HepG2 (cell line): ENCODE measurements around the gene GLDN. TPM values are rescaled to one million over a fixed set of nuclear protein-coding genes. Genes with fewer than 3 reads are reported as not detected.

Experiments
- ATAC-seq: fragments of 200-7000 bp; cut with Tn5 transposase; 3 replicates; pipeline ENCODE4 v1.9.1; 2020; ENCODE audit warnings: mild to moderate bottlenecking, moderate library complexity
- BruUV-seq: library from RNA; stranded (reverse); fragments of 400-500 nt; replicated peaks from 2 replicates; lab custom pipeline; 2021; lab: Mats Ljungman, UMichigan
- CTCF ChIA-PET: fragments of 300-600 bp; formaldehyde crosslinking; extraction: SDS; loops from one replicate; lab custom pipeline; 2021; ENCODE audit warnings: low total read pairs, inconsistent platforms, low intra/inter-chr PET ratio; lab: Yijun Ruan, JAX
- POLR2A ChIA-PET: fragments of 350-600 bp; sonication (Branson Sonifier 250); formaldehyde crosslinking; loops from one replicate; lab custom pipeline; 2020; ENCODE audit warnings: antibody characterized with exemption, inconsistent platforms; lab: Yijun Ruan, JAX
- DNase-seq: peaks from one replicate; pipeline ENCODE4 v3.0.0-alpha.2; 2015; ENCODE audit warnings: low spot score
- FAIRE-seq: peaks from 3 replicates; lab custom pipeline; 2011; peaks lifted over from hg19 to GRCh38; lab: Jason Lieb, UNC
- H2AFZ ChIP-seq: one replicate; pipeline ENCODE4 v1.6.1; 2011; ENCODE audit warnings: low read length, inconsistent platforms
- H3K27ac ChIP-seq: fragments of 300-600 bp; 3 replicates; pipeline ENCODE4 v1.8.0; 2011; ENCODE audit warnings: mixed run types, mild to moderate bottlenecking, mixed read lengths, low read length, inconsistent platforms; ENCODE audit not compliant: insufficient read depth; ENCODE audit errors: extremely low read length
- H3K27me3 ChIP-seq, 2 experiments: fragments of 200-600 bp in 1 of 2; 2 replicates in 1 of 2; 3 replicates in 1 of 2; pipeline versions ENCODE4 v1.6.0 to v1.8.0; 2011; ENCODE audit warnings: low read length in 2 of 2, mild to moderate bottlenecking in 2 of 2, moderate library complexity in 2 of 2, inconsistent platforms in 1 of 2; ENCODE audit not compliant: insufficient read depth in 2 of 2, control insufficient read depth in 1 of 2
- H3K36me3 ChIP-seq, 2 experiments: fragments of 200-600 bp in 1 of 2; replicated peaks in 1 of 2; 2 replicates in 1 of 2; 3 replicates in 1 of 2; pipeline versions ENCODE4 v1.5.1 to v1.8.0; 2011; ENCODE audit warnings: low read length in 2 of 2, inconsistent platforms in 1 of 2; ENCODE audit not compliant: insufficient read depth in 2 of 2, control insufficient read depth in 1 of 2
- H3K4me1 ChIP-seq: 2 replicates; pipeline ENCODE4 v1.5.1; 2012; ENCODE audit warnings: low read length, inconsistent platforms; ENCODE audit not compliant: insufficient read depth
- H3K4me2 ChIP-seq: 2 replicates; pipeline ENCODE4 v1.6.0; 2011; ENCODE audit warnings: low read depth, low read length, inconsistent platforms
- H3K4me3 ChIP-seq, 3 experiments: fragments of 200-600 bp in 1 of 3; sonication (generic), shearing (Covaris generic) in 1 of 3; replicated peaks in 1 of 3; 2 replicates each; pipeline ENCODE4 v1.5.1; 2011 to 2016; ENCODE audit warnings: low read length in 3 of 3, inconsistent platforms in 2 of 3, low read depth in 2 of 3, mild to moderate bottlenecking in 2 of 3, control low read depth in 1 of 3, mixed read lengths in 1 of 3; ENCODE audit not compliant: insufficient read depth in 1 of 3
- H3K79me2 ChIP-seq: one replicate; pipeline ENCODE4 v1.6.1; 2011; ENCODE audit warnings: low read length, inconsistent platforms; ENCODE audit not compliant: insufficient read depth
- H3K9ac ChIP-seq: 2 replicates; pipeline ENCODE4 v1.6.0; 2011; ENCODE audit warnings: mild to moderate bottlenecking, low read depth, low read length, inconsistent platforms; ENCODE audit not compliant: insufficient read depth
- H3K9me3 ChIP-seq: 2 replicates; pipeline ENCODE4 v1.5.1; 2012; ENCODE audit warnings: mild to moderate bottlenecking, low read length
- H4K20me1 ChIP-seq: 2 replicates; pipeline ENCODE4 v1.6.0; 2011; ENCODE audit warnings: inconsistent platforms, mild to moderate bottlenecking, low read length, moderate library complexity; ENCODE audit not compliant: insufficient read depth
- AHDC1 ChIP-seq: sonication (generic); formaldehyde crosslinking; IDR thresholded peaks from 2 replicates; pipeline ENCODE4 v1.5.1; 2020; ENCODE audit warnings: mild to moderate bottlenecking, missing genetic modification reagents, borderline replicate concordance
- CTCF ChIP-seq: sonication (generic); formaldehyde crosslinking; IDR thresholded peaks from 2 replicates; pipeline ENCODE4 v1.5.0; 2020; ENCODE audit warnings: mild to moderate bottlenecking, missing genetic modification reagents, moderate library complexity
- GMEB1 ChIP-seq: sonication (generic); formaldehyde crosslinking; IDR thresholded peaks from 2 replicates; pipeline ENCODE4 v1.5.1; 2020; ENCODE audit warnings: missing genetic modification reagents, mild to moderate bottlenecking, borderline replicate concordance
- ISX ChIP-seq: sonication (generic); formaldehyde crosslinking; conservative IDR thresholded peaks from 2 replicates; pipeline ENCODE4 v1.5.0; 2020; ENCODE audit warnings: missing genetic modification reagents
- NR0B2 ChIP-seq: sonication (generic); formaldehyde crosslinking; IDR thresholded peaks from 2 replicates; pipeline ENCODE4 v1.4.0; 2020; ENCODE audit warnings: mild to moderate bottlenecking, missing genetic modification reagents
- SAFB2 ChIP-seq: sonication (generic); formaldehyde crosslinking; IDR thresholded peaks from 2 replicates; pipeline ENCODE4 v1.5.1; 2020; ENCODE audit warnings: missing genetic modification reagents, low read depth, mild to moderate bottlenecking, borderline replicate concordance
- YEATS4 ChIP-seq: sonication (generic); formaldehyde crosslinking; IDR thresholded peaks from 2 replicates; pipeline ENCODE4 v1.4.0; 2020; ENCODE audit warnings: missing genetic modification reagents, borderline replicate concordance
- ZBTB10 ChIP-seq: sonication (generic); formaldehyde crosslinking; IDR thresholded peaks from 2 replicates; pipeline ENCODE4 v1.4.0; 2020; ENCODE audit warnings: missing genetic modification reagents, borderline replicate concordance
- ZNF598 ChIP-seq: sonication (generic); formaldehyde crosslinking; IDR thresholded peaks from 2 replicates; pipeline ENCODE4 v1.5.1; 2020; ENCODE audit warnings: mild to moderate bottlenecking, missing genetic modification reagents, borderline replicate concordance
- WGBS: methylation state at CpG from one replicate; pipeline ENCODE4 v1.1.6; 2017; ENCODE audit warnings: low lambda C conversion rate; 5-methylcytosine and 5-hydroxymethylcytosine counted together
- in situ Hi-C: cut with HindIII; loops from 2 replicates; pipeline ENCODE4 v1.10.0; 2017; ENCODE audit warnings: low pct_unique_long_range_greater_than_20kb; ENCODE audit not compliant: extremely low pct_ligation_motif_present
- intact Hi-C: fragments of 100-400 bp; cut with micrococcal nuclease; formaldehyde crosslinking; loops from one replicate; pipeline ENCODE4 v1.10.0; 2022; ENCODE audit not compliant: unreplicated experiment
- polyA plus RNA-seq, 8 experiments: library from polyadenylated mRNA; depleted of rRNA in 3 of 8; stranded (reverse) in 7 of 8; unstranded in 1 of 8; fragments of >200 nt; fragmentation: Illumina TruSeq in 4 of 8; extraction: Trizol in 4 of 8; gene quantifications; 2 replicates each; pipeline versions ENCODE4 v1.2.1 to v1.2.3, GENCODE V29; 2011 to 2016; ENCODE audit warnings: low read depth in 4 of 8, missing spikeins in 1 of 8, mixed read lengths in 1 of 8; ENCODE audit not compliant: insufficient read depth in 1 of 8
- total RNA-seq, 5 experiments: library from RNA; depleted of rRNA; stranded (reverse); fragments of >200 nt; fragmentation: Illumina TruSeq; extraction: Trizol; gene quantifications; 2 replicates each; pipeline ENCODE4 v1.2.3, GENCODE V29; 2016; ENCODE audit warnings: low read depth in 1 of 5

The GLDN gene
- total and polyA plus RNA-seq, 2 of the 13 experiments (the other 11 are each of a cell fraction or from before 2014, with no cell fraction given): 0.86 to 1.0 TPM

- WGBS: 57% methylated on average over 9 of the region's 9 CpGs
- Histone ChIP-seq H3K4me3 (no peak overlapping the region), H3K36me3 (no peaks in the 10 kb centered on the region), H3K79me2 (no peaks in the 10 kb centered on the region), H3K4me1 (peaks cover 23% of the 10 kb centered on the region), H4K20me1 (no peaks in the 10 kb centered on the region), H3K4me2 (no peak overlapping the region), H3K27me3 (no peaks in the 10 kb centered on the region), H3K27ac (no peak overlapping the region), H3K9me3 (no peaks in the 10 kb centered on the region), H2AFZ (no peak overlapping the region), H3K9ac (no peak overlapping the region)
- intact Hi-C loops (no loop called here), in situ Hi-C loops (no loop called here)
- POLR2A ChIA-PET: no interaction called here
- ATAC-seq (no peak), FAIRE-seq (no peak), DNase-seq (no peak)
- CTCF ChIA-PET: no interaction called here
- no TSS peak for BruUV-seq
- TF ChIP-seq CTCF (no peak), YEATS4 (no peak), ISX (CRISPR knock-in tag) (no peak), ZBTB10 (no peak), NR0B2 (CRISPR knock-in tag) (no peak), GMEB1 (CRISPR knock-in tag) (no peak), ZNF598 (CRISPR knock-in tag) (no peak), SAFB2 (CRISPR knock-in tag) (no peak), AHDC1 (CRISPR knock-in tag) (no peak)
These were observed 21.9 kb downstream of the GLDN start for GRCh38 chr15:51363383-51363782.
